SK-N-SH (cell line): Measurements from ENCODE around the gene CNTD1.

Source experiments
- CHD2 ChIP-seq: fragments of 150-350 bp; IDR thresholded peaks from 2 replicates; pipeline ENCODE4 v1.6.1; 2018; ENCODE audit warnings: low read length; ENCODE audit not compliant: partially characterized antibody
- CTCF ChIP-seq: fragments of 200-600 bp; sonication (generic); IDR thresholded peaks from 2 replicates; pipeline ENCODE4 v1.6.1; 2017; ENCODE audit warnings: antibody characterized with exemption, mild to moderate bottlenecking, moderate library complexity
- EP300 ChIP-seq, 2 experiments: IDR thresholded peaks; 2 replicates each; pipeline versions ENCODE4 v1.4.0 to v1.6.1; 2012; ENCODE audit warnings: borderline replicate concordance in 1 of 2, low read depth in 1 of 2, low read length in 1 of 2
- MAX ChIP-seq: IDR thresholded peaks from 2 replicates; pipeline ENCODE4 v1.4.0; 2012; ENCODE audit warnings: low read depth
- RXRA ChIP-seq: IDR thresholded peaks from 2 replicates; pipeline ENCODE4 v1.4.0; 2012; ENCODE audit warnings: low read depth, mild to moderate bottlenecking, borderline replicate concordance
- SIN3A ChIP-seq: IDR thresholded peaks from 2 replicates; pipeline ENCODE4 v1.6.1; 2012; ENCODE audit warnings: low read depth, mild to moderate bottlenecking, low read length, moderate library complexity, borderline replicate concordance
- USF2 ChIP-seq: fragments of 150-350 bp; IDR thresholded peaks from 2 replicates; pipeline ENCODE4 v1.6.1; 2017; ENCODE audit warnings: antibody characterized with exemption, low read length, low read depth, borderline replicate concordance
- YY1 ChIP-seq: IDR thresholded peaks from 2 replicates; pipeline ENCODE4 v1.4.0; 2012; ENCODE audit warnings: low read depth, mild to moderate bottlenecking

- TF ChIP-seq CTCF (no peak), RXRA (no peak), SIN3A (no peak), MAX (no peak), EP300 (IDR thresholded peaks at IDR 0.05; ENCODE audit: borderline replicate concordance in 1 of 2, low read depth in 1 of 2, low read length in 1 of 2) (no peak), YY1 (no peak), CHD2 (no peak), USF2 (no peak)
These were observed 47.4 kb downstream of the CNTD1 start for GRCh38 chr17:42845918-42846593.
